Epithelial cell of prostate (primary cell): ENCODE results near the gene C19orf12.

Experiments
- DNase-seq: peaks from one replicate; pipeline ENCODE4 v3.0.0-alpha.2; 2011; ENCODE audit warnings: low read depth, low spot score
- H3K27ac ChIP-seq: fragments of 450-650 bp; 2 replicates; pipeline ENCODE4 v1.5.1; 2017; ENCODE audit warnings: mild to moderate bottlenecking

The C19orf12 gene

GRCh38 chr19:29714953-29715700 lies at the start of gene C19orf12:
Gene C19orf12, minus strand, starts transcription at chr19:29715261. Its CDS starts 6,848 bp downstream, at chr19:29708413.
- peak within 1 kb of the TSS; percentile 76 for H3K27ac ChIP-seq
- DNase-seq = no peak

- H3K27ac ChIP-seq = no peak overlapping the region
- DNase-seq = no peak
Measured at GRCh38 chr19:29764361-29764760, 49.3 kb upstream of the C19orf12 start.

GRCh38 chr19:29763196-29763595 lies 48.1 kb upstream of the C19orf12 start:
- no peak overlapping the region for H3K27ac ChIP-seq
- no peak for DNase-seq

GRCh38 chr19:29761575-29762232 lies 46.6 kb upstream of the C19orf12 start:
- no peak for DNase-seq
- H3K27ac ChIP-seq = no peak overlapping the region

- DNase-seq = no peak
- H3K27ac ChIP-seq = no peak overlapping the region
Measured at GRCh38 chr19:29760752-29761502, 45.9 kb upstream of the C19orf12 start.

- no peak overlapping the region for H3K27ac ChIP-seq
- no peak for DNase-seq
Measured at GRCh38 chr19:29759359-29759758, 44.3 kb upstream of the C19orf12 start.

GRCh38 chr19:29758863-29759262 lies 43.8 kb upstream of the C19orf12 start:
- no peak overlapping the region for H3K27ac ChIP-seq
- DNase-seq = no peak

GRCh38 chr19:29757551-29757950 lies 42.5 kb upstream of the C19orf12 start:
- no peak overlapping the region for H3K27ac ChIP-seq

GRCh38 chr19:29753934-29754305 lies 38.9 kb upstream of the C19orf12 start:
- H3K27ac ChIP-seq = no peak overlapping the region
- DNase-seq = no peak

More at GRCh38 chr19:29757551-29757950, 42.5 kb upstream of the C19orf12 start:
- no peak for DNase-seq

- no peak overlapping the region for H3K27ac ChIP-seq
- DNase-seq = no peak
Measured at GRCh38 chr19:29753190-29753933, 38.3 kb upstream of the C19orf12 start.

GRCh38 chr19:29752450-29753025 lies 37.5 kb upstream of the C19orf12 start:
- no peak overlapping the region for H3K27ac ChIP-seq
- DNase-seq = no peak

GRCh38 chr19:29751932-29752331 lies 36.9 kb upstream of the C19orf12 start:
- no peak for DNase-seq
- no peak overlapping the region for H3K27ac ChIP-seq

- DNase-seq = no peak
- H3K27ac ChIP-seq = no peak overlapping the region
Measured at GRCh38 chr19:29750001-29750400, 34.9 kb upstream of the C19orf12 start.

GRCh38 chr19:29748996-29749849 lies 34.2 kb upstream of the C19orf12 start:
- DNase-seq = no peak
- H3K27ac ChIP-seq = no peak overlapping the region

- no peak for DNase-seq
Measured at GRCh38 chr19:29745253-29745652, 30.2 kb upstream of the C19orf12 start.

GRCh38 chr19:29743681-29744080 lies 28.6 kb upstream of the C19orf12 start:
- H3K27ac ChIP-seq = no peak overlapping the region
- DNase-seq = no peak

More at GRCh38 chr19:29745253-29745652, 30.2 kb upstream of the C19orf12 start:
- no peak overlapping the region for H3K27ac ChIP-seq

GRCh38 chr19:29741776-29742175 lies 26.7 kb upstream of the C19orf12 start:
- no peak overlapping the region for H3K27ac ChIP-seq
- DNase-seq = no peak

- no peak for DNase-seq
- no peak overlapping the region for H3K27ac ChIP-seq
Measured at GRCh38 chr19:29741226-29741625, 26.2 kb upstream of the C19orf12 start.

GRCh38 chr19:29737461-29738000 lies 22.5 kb upstream of the C19orf12 start:
- no peak for DNase-seq
- H3K27ac ChIP-seq = no peak overlapping the region
